Measurements from ENCODE around the gene SGK1. TPM values are rescaled to one million over a fixed set of nuclear protein-coding genes. Genes with fewer than 3 reads are reported as not detected.

The SGK1 gene
- total RNA-seq, 1 experiment from 2014 or later: 7.8 TPM

DNA sequence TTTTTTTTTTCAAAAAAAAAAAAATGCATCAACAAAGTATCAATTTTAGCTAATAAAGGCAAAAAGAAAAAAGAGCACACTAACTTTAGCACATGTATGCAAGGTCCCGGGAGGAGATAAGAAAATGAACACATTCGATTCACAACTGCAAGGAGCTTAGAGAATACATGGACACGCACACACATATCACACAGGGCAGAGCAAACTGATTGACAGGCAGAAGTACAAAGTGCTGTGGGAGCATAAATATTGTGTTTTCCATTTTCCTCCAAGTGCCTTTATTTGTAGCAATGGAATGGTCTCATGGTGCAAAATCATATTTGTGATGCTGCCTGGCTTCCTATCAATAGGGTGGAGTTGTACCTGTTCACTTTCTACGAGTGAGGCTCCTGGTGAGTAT is 63.8 kb downstream of the SGK1 start:
- no peak overlapping the region for H3K9ac ChIP-seq (ENCODE audit: extremely low read depth, insufficient read length, low read length)
- no peaks in the 10 kb centered on the region for H3K9me3 ChIP-seq (ENCODE audit: control insufficient read depth, low read depth, low read length)
- H2BK120ac ChIP-seq (ENCODE audit: low read depth, low read length, poor library complexity, severe bottlenecking): no peak overlapping the region
- DNase-seq: no peak
- no peak overlapping the region for H4K91ac ChIP-seq (ENCODE audit: insufficient read length, low read depth, low read length)
- no peaks in the 10 kb centered on the region for H3K79me2 ChIP-seq (ENCODE audit: insufficient read depth, low read length)
- no CpG with 5 or more reads among the region's 4 CpGs for WGBS (ENCODE audit: extremely low coverage, insufficient read length, low lambda C conversion rate)
- H2BK20ac ChIP-seq (ENCODE audit: low read depth, low read length, poor library complexity, severe bottlenecking): no peak overlapping the region
- H2BK15ac ChIP-seq (ENCODE audit: low read depth, low read length): no peak overlapping the region
- H3K27me3 ChIP-seq (ENCODE audit: insufficient read depth, low read length): no peaks in the 10 kb centered on the region
- no peak overlapping the region for H3K4ac ChIP-seq (ENCODE audit: low read depth, low read length)
- H3K27ac ChIP-seq (ENCODE audit: insufficient read length, low read depth, low read length): no peak overlapping the region
- no peaks in the 10 kb centered on the region; a peak in 2 of 7 replicates for H3K36me3 Mint-ChIP-seq (ENCODE audit: insufficient read depth in 1 of 3, low read depth in 3 of 3)
- H3K18ac ChIP-seq (ENCODE audit: insufficient read length, low read depth, low read length): no peak overlapping the region
- TF ChIP-seq, protein P1, sequence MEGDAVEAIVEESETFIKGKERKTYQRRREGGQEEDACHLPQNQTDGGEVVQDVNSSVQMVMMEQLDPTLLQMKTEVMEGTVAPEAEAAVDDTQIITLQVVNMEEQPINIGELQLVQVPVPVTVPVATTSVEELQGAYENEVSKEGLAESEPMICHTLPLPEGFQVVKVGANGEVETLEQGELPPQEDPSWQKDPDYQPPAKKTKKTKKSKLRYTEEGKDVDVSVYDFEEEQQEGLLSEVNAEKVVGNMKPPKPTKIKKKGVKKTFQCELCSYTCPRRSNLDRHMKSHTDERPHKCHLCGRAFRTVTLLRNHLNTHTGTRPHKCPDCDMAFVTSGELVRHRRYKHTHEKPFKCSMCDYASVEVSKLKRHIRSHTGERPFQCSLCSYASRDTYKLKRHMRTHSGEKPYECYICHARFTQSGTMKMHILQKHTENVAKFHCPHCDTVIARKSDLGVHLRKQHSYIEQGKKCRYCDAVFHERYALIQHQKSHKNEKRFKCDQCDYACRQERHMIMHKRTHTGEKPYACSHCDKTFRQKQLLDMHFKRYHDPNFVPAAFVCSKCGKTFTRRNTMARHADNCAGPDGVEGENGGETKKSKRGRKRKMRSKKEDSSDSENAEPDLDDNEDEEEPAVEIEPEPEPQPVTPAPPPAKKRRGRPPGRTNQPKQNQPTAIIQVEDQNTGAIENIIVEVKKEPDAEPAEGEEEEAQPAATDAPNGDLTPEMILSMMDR (conservative IDR thresholded peaks at IDR 0.05): no peak
- no peak overlapping the region for H3K56ac ChIP-seq (ENCODE audit: insufficient read length, low read depth, low read length)
- peaks cover 6 to 11% of the 10 kb centered on the region in 2 experiments for H3K4me1 Mint-ChIP-seq
- no peaks in the 10 kb centered on the region for H3K4me1 ChIP-seq (ENCODE audit: insufficient read depth, low read length)
- H4K20me1 ChIP-seq (ENCODE audit: control insufficient read depth, insufficient read depth, insufficient read length): no peaks in the 10 kb centered on the region
- H3K23me2 ChIP-seq (ENCODE audit: insufficient read length, low read depth, low read length, poor library complexity, severe bottlenecking): no peaks in the 10 kb centered on the region
- H3K23ac ChIP-seq (ENCODE audit: insufficient read length, low read depth, low read length): no peak overlapping the region
- no peak overlapping the region for H2AFZ ChIP-seq (ENCODE audit: low read length)
- H3K27ac Mint-ChIP-seq: no peak overlapping the region
- H3K4me3 Mint-ChIP-seq: no peak overlapping the region
- H4K8ac ChIP-seq (replicated peaks; ENCODE audit: insufficient read length, low read depth, low read length): no peak overlapping the region
- H3K4me2 ChIP-seq (ENCODE audit: insufficient read depth, insufficient read length, low read length): no peak overlapping the region
- no peak overlapping the region for H4K5ac ChIP-seq (ENCODE audit: insufficient read length, low read depth, low read length)
- no peaks in the 10 kb centered on the region; a peak in 1 of 5 replicates for H3K9me3 Mint-ChIP-seq
- no peak overlapping the region for H2AK5ac ChIP-seq (ENCODE audit: insufficient read length, low read length)
- H3K27me3 Mint-ChIP-seq (ENCODE audit: low read depth): no peaks in the 10 kb centered on the region
- H2BK5ac ChIP-seq (ENCODE audit: insufficient read length, low read length): no peak overlapping the region
- H3K14ac ChIP-seq (ENCODE audit: insufficient read depth, low read length): no peak overlapping the region
- no peak overlapping the region for H2BK12ac ChIP-seq (ENCODE audit: insufficient read length, low read depth, low read length)
- no peak overlapping the region for H3T11ph ChIP-seq (ENCODE audit: low read length)
- no peaks in the 10 kb centered on the region for H3K79me1 ChIP-seq (ENCODE audit: insufficient read depth, low read depth, low read length, poor library complexity, severe bottlenecking)
